HG03097 (cell line): ENCODE data around the gene STC2.

Experiments used
- ATAC-seq: cut with Tn5 transposase; IDR thresholded peaks from one replicate; pipeline ENCODE4 v1.9.1; 2021; ENCODE audit not compliant: unreplicated experiment, low FRiP score

Gene STC2

GRCh38 chr5:173271419-173271818 is 56.8 kb downstream of the STC2 start:
- ATAC-seq: no peak

- ATAC-seq: no peak
Measured at GRCh38 chr5:173268750-173269432, 59.3 kb downstream of the STC2 start.

- ATAC-seq: no peak
Measured at GRCh38 chr5:173265433-173265832, 62.8 kb downstream of the STC2 start.
